Measurements from ENCODE around the gene KCNK1.
A peak's percentile ranks its signal among the peaks of the same experiment; 100 is the strongest.

GRCh38 chr1:233608988-233609387, 4.9 kb upstream of the KCNK1 start:
- TF ChIP-seq, protein P1, sequence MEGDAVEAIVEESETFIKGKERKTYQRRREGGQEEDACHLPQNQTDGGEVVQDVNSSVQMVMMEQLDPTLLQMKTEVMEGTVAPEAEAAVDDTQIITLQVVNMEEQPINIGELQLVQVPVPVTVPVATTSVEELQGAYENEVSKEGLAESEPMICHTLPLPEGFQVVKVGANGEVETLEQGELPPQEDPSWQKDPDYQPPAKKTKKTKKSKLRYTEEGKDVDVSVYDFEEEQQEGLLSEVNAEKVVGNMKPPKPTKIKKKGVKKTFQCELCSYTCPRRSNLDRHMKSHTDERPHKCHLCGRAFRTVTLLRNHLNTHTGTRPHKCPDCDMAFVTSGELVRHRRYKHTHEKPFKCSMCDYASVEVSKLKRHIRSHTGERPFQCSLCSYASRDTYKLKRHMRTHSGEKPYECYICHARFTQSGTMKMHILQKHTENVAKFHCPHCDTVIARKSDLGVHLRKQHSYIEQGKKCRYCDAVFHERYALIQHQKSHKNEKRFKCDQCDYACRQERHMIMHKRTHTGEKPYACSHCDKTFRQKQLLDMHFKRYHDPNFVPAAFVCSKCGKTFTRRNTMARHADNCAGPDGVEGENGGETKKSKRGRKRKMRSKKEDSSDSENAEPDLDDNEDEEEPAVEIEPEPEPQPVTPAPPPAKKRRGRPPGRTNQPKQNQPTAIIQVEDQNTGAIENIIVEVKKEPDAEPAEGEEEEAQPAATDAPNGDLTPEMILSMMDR (conservative IDR thresholded peaks at IDR 0.05; ENCODE audit: low read depth, low read length) = no peak
- TF ChIP-seq POLR2A (IDR thresholded peaks at IDR 0.05; ENCODE audit: low read depth, low read length) = no peak
- TF ChIP-seq BHLHE40 (IDR thresholded peaks at IDR 0.05; ENCODE audit: low read depth, low read length) = no peak
- TF ChIP-seq MXI1 (IDR thresholded peaks at IDR 0.05; ENCODE audit: borderline replicate concordance, low read depth, low read length) = no peak
- no peak for TF ChIP-seq USF2 (IDR thresholded peaks at IDR 0.05; ENCODE audit: low read depth, low read length)
- TF ChIP-seq ELK1 (IDR thresholded peaks at IDR 0.05; ENCODE audit: borderline replicate concordance, low read depth, low read length) = no peak
- no peak for TF ChIP-seq RFX5 (IDR thresholded peaks at IDR 0.05; ENCODE audit: low read depth, low read length)
- TF ChIP-seq MAZ (IDR thresholded peaks at IDR 0.05; ENCODE audit: borderline replicate concordance, low read depth, low read length) = no peak
- no peak for TF ChIP-seq RAD21 (IDR thresholded peaks at IDR 0.05; ENCODE audit: low read length)
- TF ChIP-seq RCOR1 (IDR thresholded peaks at IDR 0.05; ENCODE audit: insufficient replicate concordance, low read length) = no peak
- no peak for TF ChIP-seq SMC3 (IDR thresholded peaks at IDR 0.05; ENCODE audit: low read depth, low read length)
- peak; percentile 86 for TF ChIP-seq CEBPB (IDR thresholded peaks at IDR 0.05; ENCODE audit: low read depth, low read length)

Data from IMR-90 (cell line).